22Rv1 (cell line): ENCODE measurements around the gene TIGD1.

Experiments
- ZFX ChIP-seq: fragments of 450-650 bp; IDR thresholded peaks from 2 replicates; pipeline ENCODE4 v1.6.1; 2017; ENCODE audit warnings: antibody characterized with exemption, borderline replicate concordance
- TF ChIP-seq, protein P1 (sequence below): fragments of 450-650 bp; IDR thresholded peaks from 2 replicates; pipeline ENCODE4 v1.5.1; 2017; ENCODE audit warnings: mild to moderate bottlenecking

DNA sequence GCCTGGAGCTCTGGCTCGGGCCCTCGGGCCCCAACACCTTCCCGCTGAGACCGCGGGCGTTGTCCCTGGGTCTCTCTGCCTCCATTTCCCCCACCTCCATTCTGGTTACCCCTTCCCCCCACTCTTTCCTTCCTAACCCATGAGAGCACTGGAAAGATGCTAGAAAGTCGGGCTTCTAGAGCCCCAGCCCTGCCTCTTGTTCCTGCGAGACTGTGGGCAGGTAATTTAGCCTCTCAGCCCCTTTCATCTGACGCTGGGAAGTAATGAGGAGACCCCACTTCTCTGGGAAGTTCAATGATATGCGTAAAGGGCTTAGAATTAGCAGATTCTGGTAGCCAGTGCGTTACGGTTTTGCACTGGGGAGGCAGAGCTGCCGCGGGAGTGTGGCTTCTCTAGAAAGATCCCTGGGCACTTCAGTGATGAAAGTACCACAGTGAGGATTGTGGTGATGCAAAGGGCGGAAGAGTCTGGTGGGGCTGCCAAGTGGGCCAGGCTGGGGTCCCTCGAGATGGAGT, 46.5 kb downstream of the TIGD1 start:
- TF ChIP-seq, protein P1, sequence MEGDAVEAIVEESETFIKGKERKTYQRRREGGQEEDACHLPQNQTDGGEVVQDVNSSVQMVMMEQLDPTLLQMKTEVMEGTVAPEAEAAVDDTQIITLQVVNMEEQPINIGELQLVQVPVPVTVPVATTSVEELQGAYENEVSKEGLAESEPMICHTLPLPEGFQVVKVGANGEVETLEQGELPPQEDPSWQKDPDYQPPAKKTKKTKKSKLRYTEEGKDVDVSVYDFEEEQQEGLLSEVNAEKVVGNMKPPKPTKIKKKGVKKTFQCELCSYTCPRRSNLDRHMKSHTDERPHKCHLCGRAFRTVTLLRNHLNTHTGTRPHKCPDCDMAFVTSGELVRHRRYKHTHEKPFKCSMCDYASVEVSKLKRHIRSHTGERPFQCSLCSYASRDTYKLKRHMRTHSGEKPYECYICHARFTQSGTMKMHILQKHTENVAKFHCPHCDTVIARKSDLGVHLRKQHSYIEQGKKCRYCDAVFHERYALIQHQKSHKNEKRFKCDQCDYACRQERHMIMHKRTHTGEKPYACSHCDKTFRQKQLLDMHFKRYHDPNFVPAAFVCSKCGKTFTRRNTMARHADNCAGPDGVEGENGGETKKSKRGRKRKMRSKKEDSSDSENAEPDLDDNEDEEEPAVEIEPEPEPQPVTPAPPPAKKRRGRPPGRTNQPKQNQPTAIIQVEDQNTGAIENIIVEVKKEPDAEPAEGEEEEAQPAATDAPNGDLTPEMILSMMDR: no peak
- no peak for TF ChIP-seq ZFX
